Stimulated activated CD4-positive, alpha-beta T cell treated with anti-CD3 and anti-CD28 coated beads, TNF-alpha, amount 100 ng/mL, for 24 hours (primary cell): ENCODE results near the gene CFP.
A peak's percentile ranks its signal among the peaks of the same experiment; 100 is the strongest.

ENCODE experiments used
- DNase-seq, 3 experiments: peaks; one replicate each; pipeline ENCODE4 v3.0.0-alpha.2; 2020; ENCODE audit warnings: low read depth in 3 of 3

CFP gene

DNA sequence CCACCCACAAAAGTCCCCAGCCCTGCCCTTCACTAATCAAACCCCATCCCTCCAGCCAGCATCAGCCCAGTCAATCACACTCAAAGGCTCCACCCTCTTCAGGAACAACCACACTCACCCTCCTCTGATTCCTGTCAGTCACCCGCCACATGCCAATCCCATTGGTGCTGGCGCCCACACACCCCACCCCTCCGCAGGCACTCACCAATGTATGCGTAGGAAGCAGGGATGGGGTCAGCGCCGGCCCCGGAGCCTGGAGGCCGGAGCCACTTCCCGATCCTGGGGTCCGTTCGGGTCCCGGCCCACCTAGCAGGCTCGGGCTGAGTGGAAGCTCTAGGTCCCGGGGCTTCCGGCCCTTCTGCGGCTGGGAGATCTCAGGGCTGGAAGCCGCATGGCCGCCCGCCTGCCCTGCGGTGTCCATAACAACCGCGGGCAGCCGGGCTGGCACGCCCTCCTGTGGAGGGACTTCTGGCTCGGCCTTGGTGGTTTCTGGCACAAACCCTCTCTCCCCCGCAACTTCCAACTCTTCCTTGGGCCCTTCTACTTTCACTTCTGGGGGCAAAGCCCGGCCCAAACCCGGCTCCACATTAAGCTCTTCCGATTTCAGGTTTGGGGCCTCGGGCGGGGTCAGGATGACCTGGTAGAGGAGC lies 7.9 kb upstream of the CFP start:
- DNase-seq: peak in 1 of 3 experiments; percentile 44

DNA sequence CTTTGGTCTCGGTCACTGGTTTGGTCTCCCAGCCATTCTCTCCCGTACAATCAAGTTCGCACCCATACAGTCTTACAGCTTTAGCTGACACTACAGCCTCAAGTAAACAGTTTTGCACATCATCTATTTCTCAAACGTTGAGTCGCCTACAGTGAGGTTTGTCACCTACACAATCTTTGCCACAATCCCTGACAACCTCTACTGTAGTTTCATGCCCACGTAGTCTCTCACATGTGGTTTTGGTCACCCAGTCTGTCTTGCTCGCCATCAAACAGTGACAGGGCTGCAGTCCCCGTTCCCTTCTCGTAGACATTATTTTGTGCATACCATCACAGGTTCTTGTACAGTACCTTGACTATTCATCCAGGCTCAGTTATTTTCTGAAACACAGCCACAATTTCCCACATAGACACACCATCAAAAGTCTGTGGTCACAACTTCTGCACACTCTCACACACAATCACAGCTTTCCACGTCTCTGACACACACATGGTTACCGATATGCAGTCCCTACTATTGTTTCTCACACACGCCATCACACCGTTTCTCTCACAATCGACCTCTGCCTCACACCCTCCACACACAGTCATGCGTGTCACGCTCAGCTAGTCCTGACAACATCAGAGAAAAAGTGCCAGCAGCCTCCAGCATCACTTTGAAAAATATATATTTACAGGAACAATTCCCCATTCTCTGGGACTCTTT lies 5.3 kb upstream of the CFP start:
- no peak for DNase-seq

DNA sequence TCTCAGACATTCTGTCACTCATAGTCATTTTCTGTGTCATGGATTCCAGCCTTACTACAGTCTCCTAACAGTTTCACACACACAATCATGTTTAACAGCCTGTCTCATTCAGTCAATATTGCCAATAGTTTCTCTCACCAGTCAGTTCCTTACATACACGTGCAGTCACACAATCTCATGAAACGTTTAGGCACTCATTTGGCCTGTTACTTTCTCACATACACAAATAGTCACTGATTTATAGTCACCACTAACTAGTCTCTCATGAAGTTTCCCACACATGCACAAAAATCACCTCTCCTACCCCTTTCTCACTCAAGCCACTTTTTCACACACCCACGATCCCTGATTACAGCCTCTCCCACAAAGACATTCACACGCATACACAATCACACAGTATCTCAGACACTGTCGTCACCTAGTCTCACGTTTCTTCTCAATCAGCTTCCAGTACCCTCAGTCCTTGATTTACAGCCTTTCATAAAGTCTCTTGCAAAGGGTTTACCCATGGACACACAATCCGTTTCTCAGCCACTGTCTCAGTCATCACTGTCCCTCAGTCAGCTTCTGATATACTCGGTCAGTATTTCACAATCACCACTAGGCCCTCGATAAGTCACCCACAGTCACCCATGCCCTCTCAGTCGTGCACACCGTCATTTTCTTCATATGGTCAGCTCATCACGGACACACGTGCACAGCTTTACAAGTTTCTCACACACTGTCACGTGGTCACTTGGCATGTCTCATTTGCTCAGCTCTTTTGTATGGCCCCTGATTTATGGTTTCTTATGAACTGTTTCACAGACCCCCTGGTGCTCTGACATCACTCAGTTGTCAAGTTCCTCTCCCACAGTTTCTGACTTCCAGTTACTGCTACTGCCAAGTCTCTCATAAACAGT lies 4.2 kb upstream of the CFP start:
- no peak for DNase-seq

DNA sequence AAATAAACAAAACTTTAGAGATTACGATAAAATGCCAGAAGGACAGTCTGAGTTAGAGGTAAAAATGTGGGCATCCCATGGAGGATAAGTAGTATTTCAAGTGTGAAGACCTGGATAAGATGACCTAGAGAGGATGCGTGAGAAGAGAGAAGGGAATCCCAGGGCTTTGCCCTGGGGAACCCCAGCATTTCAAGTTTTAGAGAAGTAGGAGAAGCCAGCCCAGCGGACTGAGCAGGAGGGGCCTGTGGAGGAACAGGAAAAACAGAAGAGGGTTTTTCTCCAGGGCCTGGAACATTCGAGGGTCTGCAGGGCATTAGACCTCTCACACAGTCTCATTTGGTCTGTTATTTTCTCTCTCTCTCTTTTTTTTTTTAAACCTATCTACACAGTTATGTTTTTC lies 2.9 kb upstream of the CFP start:
- no peak for DNase-seq

GRCh38 chrX:47631676-47632075 lies 1.9 kb upstream of the CFP start:
- no peak for DNase-seq

DNA sequence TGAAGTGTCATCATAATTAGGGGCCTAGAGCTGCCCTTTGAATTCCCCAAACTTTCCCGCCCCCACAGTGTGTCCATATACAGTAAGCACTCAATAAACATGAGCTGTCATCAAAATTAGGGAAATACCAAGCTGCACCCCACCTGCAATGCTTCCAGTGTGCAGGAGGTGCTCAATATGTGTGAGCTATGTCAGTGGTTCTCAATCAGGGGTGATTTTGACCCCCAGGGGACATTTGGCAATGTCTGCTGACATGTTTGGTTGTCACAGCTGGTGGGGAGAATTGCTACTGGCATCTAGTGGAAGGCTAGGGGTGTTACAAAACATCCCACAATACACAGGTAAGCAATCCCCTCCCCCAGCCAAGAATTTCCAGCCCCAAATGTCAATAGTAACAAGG lies 748 bp downstream of the CFP start:
- no peak for DNase-seq

GRCh38 chrX:47625365-47625764 lies 4.4 kb downstream of the CFP start:
- no peak for DNase-seq

- DNase-seq: peak in 1 of 3 experiments; percentile 40
Observed at GRCh38 chrX:47623540-47624027, 6.1 kb downstream of the CFP start.

- no peak for DNase-seq
Observed at GRCh38 chrX:47621851-47622250, 7.9 kb downstream of the CFP start.

DNA sequence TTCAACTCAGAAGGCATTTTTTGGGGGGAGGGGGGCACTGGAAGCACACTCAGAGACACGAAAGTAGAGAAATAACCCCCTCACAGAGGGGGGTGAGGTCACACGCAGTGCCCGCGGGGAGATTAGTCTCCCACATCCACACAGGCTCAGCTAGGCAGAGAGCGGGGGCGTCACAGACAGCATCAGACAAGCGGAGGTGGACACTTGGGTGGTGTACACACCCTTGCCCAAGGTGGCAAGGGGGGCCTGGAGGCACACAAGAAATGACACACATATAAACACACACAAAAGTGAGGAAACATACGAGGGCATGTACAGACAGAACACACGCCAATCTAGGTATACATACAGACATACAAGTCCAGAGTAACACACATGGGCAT lies 9.4 kb downstream of the CFP start:
- no peak for DNase-seq

DNA sequence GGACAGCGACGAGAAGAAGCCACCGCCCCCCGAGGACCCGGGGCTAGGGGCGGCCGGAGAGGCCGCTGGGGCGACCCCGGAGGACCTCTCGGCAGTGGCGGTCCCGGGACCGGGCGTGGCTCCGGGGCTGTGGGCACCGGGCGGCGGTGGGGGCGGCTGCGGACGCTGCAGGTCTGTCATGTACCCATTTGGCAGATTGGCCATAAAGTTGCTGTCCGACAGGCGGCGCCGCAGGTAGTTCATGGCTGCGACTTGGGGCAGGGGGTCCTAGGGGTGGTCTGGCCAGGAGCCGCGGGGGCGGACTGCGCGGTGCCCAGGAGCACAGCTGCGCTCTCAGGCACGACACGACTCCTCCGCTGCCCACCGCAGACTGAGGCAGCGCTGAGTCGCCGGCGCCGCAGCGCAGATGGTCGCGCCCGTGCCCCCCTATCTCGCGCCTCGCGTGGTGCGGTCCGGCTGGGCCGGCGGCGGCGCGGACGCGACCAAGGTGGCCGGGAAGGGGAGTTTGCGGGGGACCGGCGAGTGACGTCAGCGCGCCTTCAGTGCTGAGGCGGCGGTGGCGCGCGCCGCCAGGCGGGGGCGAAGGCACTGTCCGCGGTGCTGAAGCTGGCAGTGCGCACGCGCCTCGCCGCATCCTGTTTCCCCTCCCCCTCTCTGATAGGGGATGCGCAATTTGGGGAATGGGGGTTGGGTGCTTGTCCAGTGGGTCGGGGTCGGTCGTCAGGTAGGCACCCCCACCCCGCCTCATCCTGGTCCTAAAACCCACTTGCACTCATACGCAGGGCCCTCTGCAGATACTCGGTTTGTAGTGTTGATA lies 10.0 kb downstream of the CFP start, which contains the start of gene SYN1:
Gene SYN1 (minus strand): TSS at position 372 of the 817 bp plus-strand sequence. CDS start 129 bp downstream, at position 243.
- peak; percentile 53 to 73 (median 65) for DNase-seq

GRCh38 chrX:47618923-47619485 lies 10.7 kb downstream of the CFP start:
- DNase-seq: no peak

DNA sequence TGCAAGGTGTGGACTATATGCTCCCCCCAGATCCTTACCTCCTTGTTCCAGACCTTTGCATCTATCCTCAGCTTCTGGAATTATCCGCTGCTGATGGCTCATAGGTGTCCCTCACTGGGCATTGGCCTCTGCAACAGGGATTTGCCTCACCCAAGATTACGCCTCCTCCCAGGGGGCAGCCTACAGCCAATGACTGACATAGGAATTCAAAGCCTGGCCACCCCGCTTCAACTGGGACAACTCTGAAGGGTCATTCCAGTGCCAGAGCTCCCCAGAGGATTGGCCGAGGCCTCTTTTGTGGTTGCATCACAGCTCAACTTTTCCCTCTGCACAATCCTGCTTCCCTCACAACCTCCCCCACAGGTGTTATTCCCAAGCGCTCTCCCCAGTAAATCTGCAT lies 15.1 kb downstream of the CFP start:
- no peak for DNase-seq

- DNase-seq: no peak
Observed at GRCh38 chrX:47613082-47613481, 16.6 kb downstream of the CFP start.

GRCh38 chrX:47612418-47612817 lies 17.3 kb downstream of the CFP start:
- DNase-seq: no peak

- DNase-seq: no peak
Observed at GRCh38 chrX:47611926-47612325, 17.8 kb downstream of the CFP start.

DNA sequence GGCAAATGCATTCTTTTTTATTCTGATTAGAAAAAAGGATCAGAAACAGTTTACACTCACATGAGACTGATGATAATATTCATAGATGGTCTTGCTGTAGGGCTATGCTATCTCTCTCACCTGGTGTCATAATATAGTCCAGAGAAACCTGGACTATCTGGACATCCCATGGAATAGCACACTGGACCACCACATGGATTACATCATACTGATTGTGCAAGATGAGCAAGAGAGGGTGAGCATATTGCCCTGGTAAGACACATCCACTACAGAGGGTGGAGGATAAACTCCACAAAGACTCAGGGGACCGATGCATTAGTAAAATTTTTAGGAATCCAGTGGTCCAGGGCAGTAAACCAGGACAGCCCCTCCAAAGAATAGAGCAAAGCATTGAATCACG lies 18.2 kb downstream of the CFP start:
- no peak for DNase-seq

GRCh38 chrX:47610511-47610910 lies 19.2 kb downstream of the CFP start:
- no peak for DNase-seq

GRCh38 chrX:47608130-47608810 lies 21.5 kb downstream of the CFP start:
- no peak for DNase-seq

GRCh38 chrX:47607091-47607490 lies 22.6 kb downstream of the CFP start:
- DNase-seq: no peak

DNA sequence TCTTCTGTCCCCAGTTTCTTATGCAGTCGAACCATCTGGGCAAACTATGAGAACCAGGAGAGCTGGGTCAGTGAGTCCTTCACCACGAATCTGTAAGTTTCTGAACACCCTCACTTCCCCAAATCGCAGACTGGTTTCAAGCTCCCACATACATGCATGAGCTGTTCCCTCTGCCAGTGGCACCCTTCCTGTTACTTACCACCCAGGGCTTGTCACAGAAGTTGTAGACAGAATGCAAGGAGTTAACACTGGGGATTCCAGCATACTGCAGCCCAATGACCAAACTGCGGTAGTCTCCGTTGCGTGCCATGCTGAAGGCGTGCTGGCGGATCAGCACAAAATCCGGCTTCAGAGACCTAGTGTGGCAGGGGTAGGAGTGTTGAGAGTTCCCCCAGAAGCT lies 24.7 kb downstream of the CFP start:
- DNase-seq: no peak
